CD4-positive, alpha-beta T cell (primary cell): ENCODE data around the gene ZNF646. TPM values are rescaled to one million over a fixed set of nuclear protein-coding genes. Genes with fewer than 3 reads are reported as not detected.
A peak's percentile ranks its signal among the peaks of the same experiment; 100 is the strongest.

Experiments
- ATAC-seq: fragments of 200-7000 bp; cut with Tn5 transposase; one replicate; pipeline ENCODE4 v1.10.0; 2022; ENCODE audit warnings: mild to moderate bottlenecking; ENCODE audit not compliant: poor library complexity
- CTCF ChIA-PET: fragments of 350-600 bp; sonication (Branson Sonifier 250); formaldehyde crosslinking; loops from one replicate; lab custom pipeline; 2021; ENCODE audit warnings: antibody characterized with exemption, inconsistent platforms; lab: Charles Lee
- POLR2A ChIA-PET: fragments of 350-600 bp; sonication (Branson Sonifier 250); formaldehyde crosslinking; loops from one replicate; lab custom pipeline; 2021; ENCODE audit warnings: antibody characterized with exemption, inconsistent platforms; lab: Charles Lee
- DNase-seq, 14 experiments: peaks; one replicate each; pipeline ENCODE4 v3.0.0-alpha.2; 2013 to 2020; ENCODE audit warnings: mixed read lengths in 2 of 14
- H3K27ac ChIP-seq, 2 donors: one replicate each; pipeline versions ENCODE4 v1.5.1 to v1.7.0; 2013; ENCODE audit warnings: low read length in 2 of 2, low read depth in 1 of 2, mild to moderate bottlenecking in 1 of 2
- H3K27me3 ChIP-seq, 2 experiments: 1 replicate in 1 of 2; 2 replicates in 1 of 2; pipeline versions ENCODE4 v1.6.1 to v1.7.0; 2013; ENCODE audit warnings: low read length in 2 of 2, control low read depth in 1 of 2, mild to moderate bottlenecking in 1 of 2, moderate library complexity in 1 of 2; ENCODE audit not compliant: insufficient read depth in 2 of 2, control insufficient read depth in 1 of 2
- H3K36me3 ChIP-seq: one replicate; pipeline ENCODE4 v1.6.1; 2013; ENCODE audit warnings: low read length, control low read depth; ENCODE audit not compliant: insufficient read depth
- H3K4me1 ChIP-seq: one replicate; pipeline ENCODE4 v1.6.1; 2013; ENCODE audit warnings: low read length, control low read depth; ENCODE audit not compliant: insufficient read depth
- H3K4me3 ChIP-seq: one replicate; pipeline ENCODE4 v1.5.1; 2013; ENCODE audit warnings: mild to moderate bottlenecking, low read length, moderate library complexity
- H3K9me3 ChIP-seq, 2 experiments: 1 replicate in 1 of 2; 2 replicates in 1 of 2; pipeline versions ENCODE4 v1.6.1 to v1.7.0; 2013; ENCODE audit warnings: low read length in 2 of 2, mild to moderate bottlenecking in 2 of 2, control low read depth in 1 of 2, moderate library complexity in 1 of 2; ENCODE audit not compliant: control insufficient read depth in 1 of 2, insufficient read depth in 1 of 2
- H3K27ac Mint-ChIP-seq: one replicate; pipeline ENCODE4 v1.8.0; 2020; ENCODE audit warnings: mixed read lengths
- H3K27me3 Mint-ChIP-seq: one replicate; pipeline ENCODE4 v1.8.0; 2021; ENCODE audit warnings: mixed read lengths
- H3K36me3 Mint-ChIP-seq: one replicate; pipeline ENCODE4 v1.8.0; 2021; ENCODE audit warnings: low read depth, mixed read lengths
- H3K4me1 Mint-ChIP-seq: one replicate; pipeline ENCODE4 v1.8.0; 2021; ENCODE audit warnings: low read depth, mixed read lengths
- H3K4me3 Mint-ChIP-seq: one replicate; pipeline ENCODE4 v1.8.0; 2020; ENCODE audit warnings: mild to moderate bottlenecking, mixed read lengths
- H3K9me3 Mint-ChIP-seq: one replicate; pipeline ENCODE4 v1.8.0; 2020; ENCODE audit warnings: mixed read lengths
- CTCF ChIP-seq: fragments of 200-600 bp; IDR thresholded peaks from one replicate; pipeline ENCODE4 v1.8.0; 2022; ENCODE audit warnings: antibody characterized with exemption, mild to moderate bottlenecking
- intact Hi-C, 2 experiments: fragments of 100-400 bp; cut with DNase I in 1 of 2; cut with micrococcal nuclease in 1 of 2; formaldehyde crosslinking; loops; one replicate each; pipeline versions ENCODE4 v1.15.1 to v1.9.0; 2023 to 2025; cut with DNase I, micrococcal nuclease
- total RNA-seq, 174 experiments: library from RNA in 2 of 174; stranded (reverse) in 2 of 174; gene quantifications; one replicate each; pipeline ENCODE4 v1.2.3 and lab custom pipeline; 2021 to 2026

The ZNF646 gene
- total RNA-seq, 2 experiments from 2014 or later, result 14.3 to 16.6 TPM

GRCh38 chr16:31080035-31080629 is 5.9 kb downstream of the ZNF646 start:
- H3K27ac Mint-ChIP-seq, result no peak overlapping the region
- ATAC-seq, result no peak
- H3K9me3 ChIP-seq, result no peaks in the 10 kb centered on the region
- H3K27me3 Mint-ChIP-seq, result no peaks in the 10 kb centered on the region
- no peaks in the 10 kb centered on the region for H3K27me3 ChIP-seq
- ChIA-PET POLR2A (no interaction called here), CTCF (no interaction called here)
- intact Hi-C loops, result no loop called here
- peaks cover 27% of the 10 kb centered on the region for H3K4me1 ChIP-seq
- peaks cover 13% of the 10 kb centered on the region for H3K4me1 Mint-ChIP-seq
- no peak for TF ChIP-seq CTCF
- peaks cover 63% of the 10 kb centered on the region for H3K36me3 Mint-ChIP-seq
- no peak overlapping the region for H3K4me3 ChIP-seq
- H3K4me3 Mint-ChIP-seq, result no peak overlapping the region
- no peak for DNase-seq
- no peak overlapping the region for H3K27ac ChIP-seq
- peaks cover 68% of the 10 kb centered on the region for H3K36me3 ChIP-seq
- no peaks in the 10 kb centered on the region for H3K9me3 Mint-ChIP-seq

GRCh38 chr16:31080756-31081419 is 6.7 kb downstream of the ZNF646 start:
- H3K36me3 Mint-ChIP-seq, result peaks cover 68% of the 10 kb centered on the region
- H3K27ac ChIP-seq, result no peak overlapping the region
- H3K36me3 ChIP-seq, result peaks cover 68% of the 10 kb centered on the region
- TF ChIP-seq CTCF, result no peak
- H3K9me3 ChIP-seq, result no peaks in the 10 kb centered on the region
- peaks cover 13% of the 10 kb centered on the region for H3K4me1 Mint-ChIP-seq
- no peak overlapping the region for H3K4me3 ChIP-seq
- intact Hi-C loops, result no loop called here
- no peak overlapping the region for H3K27ac Mint-ChIP-seq
- no peaks in the 10 kb centered on the region for H3K9me3 Mint-ChIP-seq
- no peak overlapping the region for H3K4me3 Mint-ChIP-seq
- no peak for ATAC-seq
- POLR2A ChIA-PET, result no interaction called here
- peaks cover 20% of the 10 kb centered on the region for H3K4me1 ChIP-seq
- DNase-seq, result no peak
- no peaks in the 10 kb centered on the region for H3K27me3 ChIP-seq
- CTCF ChIA-PET, result no interaction called here
- no peaks in the 10 kb centered on the region for H3K27me3 Mint-ChIP-seq

- ATAC-seq (no peak), DNase-seq (no peak)
- Mint-ChIP-seq H3K4me1 (peaks cover 8% of the 10 kb centered on the region), H3K36me3 (peaks cover 66% of the 10 kb centered on the region), H3K27ac (peak overlapping the region; percentile 34), H3K9me3 (no peaks in the 10 kb centered on the region), H3K27me3 (no peaks in the 10 kb centered on the region), H3K4me3 (no peak overlapping the region)
- no peak for TF ChIP-seq CTCF
- Histone ChIP-seq H3K9me3 (no peaks in the 10 kb centered on the region), H3K27ac (no peak overlapping the region), H3K4me1 (peaks cover 15% of the 10 kb centered on the region), H3K27me3 (no peaks in the 10 kb centered on the region), H3K36me3 (peaks cover 66% of the 10 kb centered on the region), H3K4me3 (no peak overlapping the region)
- ChIA-PET POLR2A (no interaction called here), CTCF (no interaction called here)
- intact Hi-C loops, result no loop called here
These were observed 7.5 kb downstream of the ZNF646 start for GRCh38 chr16:31081428-31082351.
